GM18507 (cell line): Measurements from ENCODE around the gene GRM2.
"Not testable (repeated sequence)": the region's sequence is repeated elsewhere in the genome, so short reads cannot be mapped to it uniquely, and the experiment has no call there.

Experiments
- DNase-seq: peaks from one replicate; pipeline ENCODE4 v3.0.0; 2011; ENCODE audit warnings: low read depth; ENCODE audit not compliant: insufficient read length; ENCODE audit errors: extremely low spot score
- FAIRE-seq: peaks from 2 replicates; lab custom pipeline; 2011; peaks lifted over from hg19 to GRCh38; lab: Jason Lieb, UNC

Gene GRM2

DNA sequence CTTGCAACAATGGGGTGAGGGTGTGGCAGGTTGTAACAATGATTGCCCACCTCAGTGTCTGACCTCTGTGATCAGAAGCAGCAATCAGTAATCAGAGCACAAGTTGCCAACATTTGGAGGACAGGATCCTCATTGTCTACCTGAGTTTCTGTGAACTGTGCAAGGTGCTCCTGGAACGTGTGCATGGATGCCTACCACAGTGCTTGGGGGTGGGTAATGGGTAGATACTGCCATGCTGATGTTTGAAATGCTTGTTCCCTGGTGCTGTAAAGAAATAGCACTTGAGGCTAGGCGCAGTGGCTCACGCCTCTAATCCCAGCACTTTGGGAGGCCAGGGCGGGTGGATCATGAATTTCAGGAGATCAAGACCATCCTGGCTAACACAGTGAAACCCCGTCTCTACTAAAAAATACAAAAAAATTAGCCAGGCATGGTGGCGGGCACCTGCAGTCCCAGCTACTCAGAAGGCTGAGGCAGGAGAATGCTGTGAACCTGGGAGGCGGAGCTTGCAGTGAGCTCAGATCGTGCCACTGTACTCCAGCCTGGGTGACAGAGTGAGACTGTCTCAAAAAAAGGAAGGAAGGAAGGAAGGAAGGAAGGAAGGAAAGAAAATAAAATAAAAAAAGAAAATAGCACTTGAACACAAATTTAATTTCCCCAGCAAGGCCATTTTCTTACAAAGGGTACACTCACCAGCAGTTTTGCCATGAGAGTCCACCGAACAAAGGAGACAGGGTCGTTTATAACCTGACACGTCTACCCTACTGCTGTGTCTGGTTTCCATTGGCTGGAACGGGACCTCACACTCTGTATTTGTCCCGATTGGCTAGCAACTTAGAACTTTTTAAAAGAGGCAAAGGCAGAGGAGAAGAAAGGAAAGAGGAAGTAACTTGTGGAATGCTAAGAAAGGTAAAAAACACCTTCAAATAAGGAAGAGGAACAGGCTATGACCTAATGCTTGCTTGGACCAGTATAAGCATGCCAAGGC is 47.2 kb downstream of the GRM2 start:
- not testable (repeated sequence) for FAIRE-seq, DNase-seq

DNA sequence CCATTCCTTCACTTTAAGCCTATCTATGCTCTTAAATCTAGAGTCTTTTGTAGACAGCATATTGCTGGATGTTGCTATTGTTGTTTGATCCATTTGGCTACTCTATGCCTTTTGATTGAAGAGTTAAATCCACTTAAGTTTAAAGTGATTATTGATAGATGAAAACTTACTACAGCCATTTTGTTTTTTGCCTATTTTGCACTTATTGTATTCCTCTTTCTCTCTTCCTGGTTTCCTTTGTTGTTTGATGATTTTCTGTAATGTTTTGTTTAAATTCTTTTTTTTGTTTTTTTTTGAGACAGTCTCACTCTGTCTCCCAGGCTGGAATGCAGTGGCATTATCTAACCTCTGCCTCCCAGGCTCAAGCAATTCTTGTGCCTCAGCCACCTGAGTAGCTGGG is 52.3 kb downstream of the GRM2 start:
- DNase-seq (no peak), FAIRE-seq (no peak)
